Adipocyte (in vitro differentiated cells): ENCODE measurements around the gene MDM4.

Experiments used
- DNase-seq: peaks from one replicate; pipeline ENCODE4 v3.0.0-alpha.2; 2015; ENCODE audit warnings: low read depth
- H3K27me3 ChIP-seq: replicated peaks from 2 replicates; pipeline ENCODE4 v1.7.0; 2013; ENCODE audit warnings: mild to moderate bottlenecking, low read length, moderate library complexity; ENCODE audit not compliant: control insufficient read depth, insufficient read depth
- H3K36me3 ChIP-seq: 2 replicates; pipeline ENCODE4 v1.7.0; 2013; ENCODE audit warnings: low read length, mild to moderate bottlenecking, moderate library complexity; ENCODE audit not compliant: control insufficient read depth, insufficient read depth, severe bottlenecking
- H3K4me1 ChIP-seq: 2 replicates; pipeline ENCODE4 v1.7.0; 2013; ENCODE audit warnings: mild to moderate bottlenecking, low read length, moderate library complexity; ENCODE audit not compliant: control insufficient read depth, insufficient read depth
- H3K4me3 ChIP-seq: 2 replicates; pipeline ENCODE4 v1.7.0; 2013; ENCODE audit warnings: mild to moderate bottlenecking, low read length, moderate library complexity
- H3K9ac ChIP-seq: 2 replicates; pipeline ENCODE4 v1.7.0; 2013; ENCODE audit warnings: mild to moderate bottlenecking, low read length, moderate library complexity
- H3K9me3 ChIP-seq: 2 replicates; pipeline ENCODE4 v1.7.0; 2013; ENCODE audit warnings: mild to moderate bottlenecking, low read length, moderate library complexity; ENCODE audit not compliant: control insufficient read depth

MDM4 gene

GRCh38 chr1:204523605-204524215 lies 7.5 kb downstream of the MDM4 start:
- no peak for DNase-seq
- Histone ChIP-seq H3K9me3 (peaks cover 3% of the 10 kb centered on the region), H3K4me1 (no peaks in the 10 kb centered on the region), H3K4me3 (no peak overlapping the region), H3K9ac (no peak overlapping the region), H3K27me3 (no peaks in the 10 kb centered on the region), H3K36me3 (peaks cover 41% of the 10 kb centered on the region)

GRCh38 chr1:204524986-204525385 lies 8.8 kb downstream of the MDM4 start:
- Histone ChIP-seq H3K36me3 (peaks cover 49% of the 10 kb centered on the region), H3K9ac (no peak overlapping the region), H3K9me3 (peaks cover 3% of the 10 kb centered on the region), H3K4me3 (no peak overlapping the region), H3K27me3 (no peaks in the 10 kb centered on the region), H3K4me1 (no peaks in the 10 kb centered on the region)
- no peak for DNase-seq

GRCh38 chr1:204528241-204528640 lies 12.0 kb downstream of the MDM4 start:
- Histone ChIP-seq H3K4me3 (no peak overlapping the region), H3K27me3 (no peaks in the 10 kb centered on the region), H3K4me1 (no peaks in the 10 kb centered on the region), H3K9me3 (peaks cover 3% of the 10 kb centered on the region), H3K36me3 (peaks cover 81% of the 10 kb centered on the region), H3K9ac (no peak overlapping the region)
- no peak for DNase-seq

GRCh38 chr1:204528677-204529076 lies 12.5 kb downstream of the MDM4 start:
- Histone ChIP-seq H3K9me3 (peaks cover 2% of the 10 kb centered on the region), H3K27me3 (no peaks in the 10 kb centered on the region), H3K4me3 (no peak overlapping the region), H3K4me1 (no peaks in the 10 kb centered on the region), H3K36me3 (peaks cover 82% of the 10 kb centered on the region), H3K9ac (no peak overlapping the region)
- no peak for DNase-seq

GRCh38 chr1:204529371-204529895 lies 13.2 kb downstream of the MDM4 start:
- Histone ChIP-seq H3K4me1 (no peaks in the 10 kb centered on the region), H3K27me3 (no peaks in the 10 kb centered on the region), H3K4me3 (no peak overlapping the region), H3K36me3 (peaks cover 90% of the 10 kb centered on the region), H3K9me3 (no peaks in the 10 kb centered on the region), H3K9ac (no peak overlapping the region)
- no peak for DNase-seq

DNA sequence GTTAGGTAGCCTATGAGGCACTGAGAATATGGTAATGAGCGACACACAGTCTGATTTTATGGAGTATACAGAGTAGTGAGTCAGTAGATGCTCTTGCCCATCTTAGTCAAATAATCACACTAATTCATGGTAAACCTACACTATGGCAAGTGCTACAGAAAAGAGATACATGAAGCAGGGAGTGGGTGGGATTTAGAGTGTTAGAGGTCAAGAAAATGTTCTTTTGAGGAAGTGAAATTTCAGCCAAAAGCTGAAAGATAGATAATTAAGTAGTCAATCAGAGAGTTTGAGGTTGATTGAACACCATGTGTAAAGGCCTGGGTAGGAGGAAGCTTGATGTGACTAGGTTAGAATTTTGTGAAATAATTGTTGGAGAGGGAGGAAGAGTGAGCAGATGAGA lies 14.7 kb downstream of the MDM4 start:
- no peaks in the 10 kb centered on the region for H3K27me3 ChIP-seq
- peaks cover 86% of the 10 kb centered on the region for H3K36me3 ChIP-seq
- H3K9ac ChIP-seq = no peak overlapping the region
- DNase-seq = no peak
- H3K4me1 ChIP-seq = no peaks in the 10 kb centered on the region
- H3K9me3 ChIP-seq = no peaks in the 10 kb centered on the region
- H3K4me3 ChIP-seq = no peak overlapping the region

- no peak overlapping the region for H3K4me3 ChIP-seq
- H3K9ac ChIP-seq = no peak overlapping the region
- H3K4me1 ChIP-seq = no peaks in the 10 kb centered on the region
- H3K36me3 ChIP-seq = peaks cover 81% of the 10 kb centered on the region
- H3K9me3 ChIP-seq = no peaks in the 10 kb centered on the region
- no peaks in the 10 kb centered on the region for H3K27me3 ChIP-seq
- no peak for DNase-seq
Measured at GRCh38 chr1:204532832-204533231, 16.6 kb downstream of the MDM4 start.

- peaks cover 7% of the 10 kb centered on the region for H3K4me1 ChIP-seq
Measured at GRCh38 chr1:204541626-204542025, 25.4 kb downstream of the MDM4 start.

DNA sequence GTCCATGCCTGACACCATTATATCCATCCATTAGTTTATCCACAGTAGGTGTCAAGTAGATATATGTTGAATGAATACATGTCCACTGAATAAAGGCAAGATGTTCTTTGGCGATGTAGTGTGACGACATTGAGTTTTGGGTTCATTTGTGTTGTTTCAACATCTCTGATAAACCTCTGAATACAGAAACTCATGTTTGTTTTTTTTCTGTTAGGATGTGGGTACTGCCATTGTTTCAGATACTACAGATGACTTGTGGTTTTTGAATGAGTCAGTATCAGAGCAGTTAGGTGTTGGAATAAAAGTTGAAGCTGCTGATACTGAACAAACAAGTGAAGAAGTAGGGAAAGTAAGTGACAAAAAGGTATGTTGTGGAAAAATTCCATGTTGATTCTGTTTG lies 28.1 kb downstream of the MDM4 start:
- Histone ChIP-seq H3K4me1 (peaks cover 7% of the 10 kb centered on the region), H3K9me3 (no peaks in the 10 kb centered on the region), H3K4me3 (no peak overlapping the region), H3K9ac (no peak overlapping the region), H3K36me3 (peaks cover 93% of the 10 kb centered on the region), H3K27me3 (no peaks in the 10 kb centered on the region)
- peak; percentile 51 for DNase-seq

More at GRCh38 chr1:204541626-204542025, 25.4 kb downstream of the MDM4 start:
- Histone ChIP-seq H3K27me3 (no peaks in the 10 kb centered on the region), H3K9ac (no peak overlapping the region), H3K4me3 (no peak overlapping the region), H3K36me3 (peaks cover 88% of the 10 kb centered on the region), H3K9me3 (no peaks in the 10 kb centered on the region)
- no peak for DNase-seq

GRCh38 chr1:204545202-204545601 lies 29.0 kb downstream of the MDM4 start:
- Histone ChIP-seq H3K4me1 (peaks cover 7% of the 10 kb centered on the region), H3K4me3 (no peak overlapping the region), H3K36me3 (peaks cover 95% of the 10 kb centered on the region), H3K9me3 (no peaks in the 10 kb centered on the region), H3K9ac (no peak overlapping the region), H3K27me3 (no peaks in the 10 kb centered on the region)
- DNase-seq = peak; percentile 60

DNA sequence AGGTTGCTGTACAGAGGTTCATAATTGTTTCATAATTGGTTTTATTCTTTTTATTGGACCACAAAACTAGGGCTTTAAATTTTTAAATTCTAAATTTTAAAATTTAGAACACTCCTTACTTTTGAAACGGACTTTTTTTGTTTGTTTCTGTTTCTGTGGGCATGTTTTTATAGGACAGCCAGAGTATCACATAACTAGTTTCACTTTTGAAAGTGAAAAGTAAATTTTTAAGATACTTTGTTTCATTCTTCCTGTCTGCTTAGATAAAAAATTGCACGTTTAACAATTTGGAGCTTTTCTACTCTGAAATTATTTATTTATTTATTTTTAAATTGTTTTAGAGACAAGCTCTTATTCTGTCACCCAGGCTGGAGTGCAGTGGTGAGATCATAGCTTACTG lies 29.7 kb downstream of the MDM4 start:
- Histone ChIP-seq H3K36me3 (peaks cover 95% of the 10 kb centered on the region), H3K9me3 (no peaks in the 10 kb centered on the region)

GRCh38 chr1:204548265-204548664 lies 32.1 kb downstream of the MDM4 start:
- H3K36me3 ChIP-seq = peaks cover 84% of the 10 kb centered on the region

More for the DNA sequence above, 29.7 kb downstream of the MDM4 start:
- Histone ChIP-seq H3K4me3 (no peak overlapping the region), H3K27me3 (no peaks in the 10 kb centered on the region), H3K4me1 (peaks cover 7% of the 10 kb centered on the region), H3K9ac (no peak overlapping the region)
- DNase-seq = peak; percentile 63

More at GRCh38 chr1:204548265-204548664, 32.1 kb downstream of the MDM4 start:
- no peak overlapping the region for H3K4me3 ChIP-seq
- peaks cover 7% of the 10 kb centered on the region for H3K4me1 ChIP-seq
- H3K9me3 ChIP-seq = no peaks in the 10 kb centered on the region
- no peak overlapping the region for H3K9ac ChIP-seq
- H3K27me3 ChIP-seq = no peaks in the 10 kb centered on the region
- no peak for DNase-seq
